Adipose tissue (tissue), 3 donors: ENCODE results near the gene GPC6. TPM values are rescaled to one million over a fixed set of nuclear protein-coding genes. Genes with fewer than 3 reads are reported as not detected.
"Not testable (repeated sequence)": the region's sequence is repeated elsewhere in the genome, so short reads cannot be mapped to it uniquely, and the experiment has no call there.

Experiments used
- H3K27ac ChIP-seq: one replicate; pipeline ENCODE4 v1.5.1; 2013; ENCODE audit warnings: low read depth, low read length
- WGBS, 3 donors: extraction: QIAGEN DNeasy Blood & Tissue Kit; methylation state at CpG; one replicate each; pipeline ENCODE4 v1.1.7; 2013; 5-methylcytosine and 5-hydroxymethylcytosine counted together
- polyA plus RNA-seq, 3 donors: library from polyadenylated mRNA; stranded (reverse); fragments of 200-250 nt; gene quantifications; one replicate each; pipeline ENCODE4 v1.2.3, GENCODE V29; 2013
- donor health status: healthy with polysubstance abuse.
- donor health status: Bipolar disorder and iron deficiency.
- donor health status: healthy.

The GPC6 gene
- polyA plus RNA-seq, 3 donors = 0.72 to 8.5 (median 5.8) TPM

DNA sequence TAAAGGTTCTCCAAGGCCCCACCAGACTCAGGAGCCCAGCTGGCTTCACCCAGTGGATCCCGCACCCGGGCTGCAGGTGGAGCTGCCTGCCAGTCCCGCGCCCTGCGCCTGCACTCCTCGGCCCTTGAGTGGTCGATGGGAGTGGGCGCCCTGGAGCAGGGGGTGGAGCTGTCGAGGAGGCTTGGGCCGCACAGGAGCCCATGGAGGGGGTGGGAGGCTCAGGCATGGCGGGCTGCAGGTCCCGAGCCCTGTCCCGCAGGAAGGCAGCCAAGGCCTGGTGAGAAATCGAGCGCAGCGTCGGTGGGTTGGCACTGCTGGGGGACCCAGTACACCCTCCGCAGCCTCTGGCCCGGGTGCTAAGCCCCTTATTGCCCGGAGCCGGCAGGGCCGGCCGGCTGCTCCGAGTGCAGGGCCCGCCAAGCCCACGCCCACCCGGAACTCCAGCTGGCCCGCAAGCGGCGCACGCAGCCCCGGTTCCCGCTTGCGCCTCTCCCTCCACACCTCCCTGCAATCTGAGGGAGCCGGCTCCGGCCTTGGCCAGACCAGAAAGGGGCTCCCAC is 228.1 kb downstream of the GPC6 start:
- 70 to 97% (median 72%) methylated on average over 23 to 36 of the region's 36 CpGs for WGBS, 3 donors

DNA sequence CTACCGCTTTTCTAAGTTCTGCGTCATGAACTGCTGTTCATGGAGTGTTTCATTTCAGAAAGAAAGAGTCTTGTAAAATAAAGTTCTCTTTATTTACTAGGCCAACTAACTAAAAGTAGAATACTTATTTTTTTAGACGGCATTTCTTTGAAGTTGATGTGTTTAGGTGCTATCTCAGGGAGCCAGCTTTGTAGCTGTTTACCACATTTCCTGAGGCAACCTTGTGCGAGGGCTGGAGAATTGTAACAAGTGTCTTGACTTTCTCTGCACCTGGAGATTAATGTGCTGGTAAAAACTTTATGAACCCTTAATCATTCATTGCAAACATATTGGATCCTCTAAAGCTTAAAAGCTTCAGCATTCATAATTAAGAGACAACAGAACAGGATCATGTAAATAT is 229.3 kb downstream of the GPC6 start:
- 65 to 77% (median 69%) methylated on average over 4 of the region's 4 CpGs for WGBS, 3 donors

More for the DNA sequence above, 228.1 kb downstream of the GPC6 start:
- not testable (repeated sequence) for H3K27ac ChIP-seq

DNA sequence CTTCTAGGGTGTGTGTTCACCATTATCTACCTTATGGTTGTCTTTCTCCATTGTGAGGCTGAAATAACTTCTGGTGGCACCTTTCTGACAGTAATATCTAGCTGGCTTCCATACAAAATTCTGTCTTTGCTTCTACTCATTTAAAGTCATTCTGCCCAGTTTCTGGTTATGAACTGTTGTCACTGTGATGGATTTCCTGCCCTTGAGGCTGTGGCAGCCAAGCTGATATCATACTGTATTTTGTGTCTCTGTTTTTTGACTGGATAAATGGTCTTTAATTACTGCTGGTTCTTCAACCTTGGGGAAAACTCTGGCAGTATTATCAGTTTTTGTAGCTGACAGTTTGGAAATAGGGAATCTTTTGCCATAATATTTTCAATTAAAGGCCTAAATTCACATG is 233.4 kb downstream of the GPC6 start:
- H3K27ac ChIP-seq = no peak overlapping the region

More for the DNA sequence above, 229.3 kb downstream of the GPC6 start:
- H3K27ac ChIP-seq = no peak overlapping the region

DNA sequence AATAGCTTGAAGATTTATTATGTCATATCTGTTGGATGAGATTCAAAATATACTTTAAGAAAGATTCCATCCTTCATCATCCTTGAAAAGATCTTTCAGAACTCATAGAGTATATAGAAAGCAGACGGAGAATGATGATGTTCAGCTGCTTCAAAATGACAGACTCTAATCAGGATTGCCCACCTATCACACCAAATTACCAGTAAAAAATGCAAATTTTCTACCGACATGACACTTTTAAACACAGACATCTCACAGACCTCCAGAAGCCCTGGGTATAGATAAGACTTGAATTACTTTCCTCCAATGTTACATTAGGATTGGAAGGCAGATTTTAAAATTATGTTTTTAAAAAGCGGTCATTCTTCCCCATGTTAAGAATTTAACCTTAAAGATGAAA is 235.5 kb downstream of the GPC6 start:
- no peak overlapping the region for H3K27ac ChIP-seq
- 79 to 90% (median 87%) methylated on average over 3 of the region's 3 CpGs for WGBS, 3 donors

DNA sequence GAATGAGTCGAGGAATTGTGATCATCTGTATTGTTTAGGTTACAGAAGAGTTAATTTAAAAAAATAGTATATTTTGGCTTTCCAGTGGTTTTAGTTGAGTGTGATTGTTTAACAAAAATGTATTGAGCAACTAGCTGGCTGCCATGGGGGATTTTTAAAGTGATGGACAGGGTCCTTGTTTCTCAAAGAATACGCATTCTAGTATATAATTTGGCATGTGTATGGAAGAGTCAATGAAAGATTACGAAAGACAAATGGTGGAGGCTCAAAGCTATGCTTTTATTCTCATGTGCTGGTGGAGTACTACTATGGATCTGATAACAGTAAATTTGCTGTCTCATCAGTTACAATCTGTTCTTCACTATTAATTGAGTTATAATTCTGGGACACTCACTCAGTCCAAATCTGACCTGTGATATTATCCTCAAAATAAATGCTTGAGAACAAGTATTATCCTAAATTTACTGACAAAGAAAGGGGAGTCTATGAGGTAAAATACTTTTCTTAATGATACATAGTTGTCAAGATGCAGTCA is 240.0 kb downstream of the GPC6 start:
- WGBS, 3 donors = 80 to 88% (median 85%) methylated on average over 3 of the region's 3 CpGs
- H3K27ac ChIP-seq = no peak overlapping the region

DNA sequence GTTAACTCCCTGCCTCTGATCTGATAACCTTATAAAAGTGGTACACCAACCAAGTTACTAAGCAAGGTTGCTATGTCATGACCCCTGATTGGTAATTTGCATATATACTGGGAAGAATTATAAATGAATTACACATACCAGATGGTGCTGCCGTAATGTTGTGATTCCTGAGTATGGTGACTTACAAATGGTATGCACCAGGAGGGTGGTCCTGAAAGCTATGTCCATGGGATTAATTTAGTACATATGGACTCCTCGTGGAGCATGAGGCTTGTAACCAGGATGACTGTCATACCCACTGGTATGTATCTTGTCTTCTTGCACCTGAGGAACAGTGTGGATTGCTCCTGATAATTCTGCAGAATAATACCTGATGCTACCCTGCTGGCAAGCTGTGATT is 240.6 kb downstream of the GPC6 start:
- 78 to 90% (median 84%) methylated on average over 2 of the region's 2 CpGs for WGBS, 3 donors
- no peak overlapping the region for H3K27ac ChIP-seq

DNA sequence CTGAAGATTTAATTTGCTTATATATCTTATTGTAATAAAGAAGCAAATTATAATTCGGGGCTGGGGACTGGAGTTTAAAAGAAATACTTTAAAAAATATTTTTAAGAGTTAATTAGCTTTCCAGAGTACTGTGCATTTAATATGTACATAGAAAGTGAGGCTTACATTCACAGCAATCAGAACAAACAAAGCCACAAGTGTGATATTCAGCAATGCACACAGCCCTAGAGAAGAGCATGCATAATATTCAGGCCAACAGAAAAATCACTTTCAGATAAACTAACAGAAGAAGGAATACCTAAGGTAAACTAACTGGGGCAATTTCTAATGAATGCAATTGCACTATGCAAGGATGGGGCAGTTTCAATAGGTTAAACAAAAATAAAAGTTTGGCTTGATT is 241.8 kb downstream of the GPC6 start:
- 65 to 80% (median 69%) methylated on average over 1 of the region's 1 CpG for whole genome bisulfite sequencing, 3 donors
- H3K27ac ChIP-seq = no peak overlapping the region

DNA sequence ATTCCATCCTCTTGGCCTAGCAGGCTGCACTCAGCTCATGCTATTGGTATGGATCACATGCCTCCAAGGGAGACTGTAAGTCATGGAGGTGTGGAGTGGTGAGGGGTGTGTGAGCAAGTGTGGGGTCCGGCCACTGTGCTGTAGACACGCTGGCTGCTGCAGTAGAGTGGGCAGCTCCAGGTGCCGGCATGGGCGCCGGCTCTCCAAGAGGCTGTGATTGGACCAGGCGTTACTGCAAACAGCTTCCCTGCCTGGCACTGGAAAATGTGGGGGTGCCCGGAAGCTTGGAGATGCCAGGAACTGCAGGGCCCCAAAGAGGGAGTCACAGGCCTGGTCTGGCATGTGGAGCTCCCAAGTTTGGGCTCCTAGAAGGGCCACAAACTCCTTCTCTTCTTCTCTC is 245.7 kb downstream of the GPC6 start:
- 84 to 96% (median 89%) methylated on average over 7 of the region's 7 CpGs for WGBS, 3 donors
- no peak overlapping the region for H3K27ac ChIP-seq

DNA sequence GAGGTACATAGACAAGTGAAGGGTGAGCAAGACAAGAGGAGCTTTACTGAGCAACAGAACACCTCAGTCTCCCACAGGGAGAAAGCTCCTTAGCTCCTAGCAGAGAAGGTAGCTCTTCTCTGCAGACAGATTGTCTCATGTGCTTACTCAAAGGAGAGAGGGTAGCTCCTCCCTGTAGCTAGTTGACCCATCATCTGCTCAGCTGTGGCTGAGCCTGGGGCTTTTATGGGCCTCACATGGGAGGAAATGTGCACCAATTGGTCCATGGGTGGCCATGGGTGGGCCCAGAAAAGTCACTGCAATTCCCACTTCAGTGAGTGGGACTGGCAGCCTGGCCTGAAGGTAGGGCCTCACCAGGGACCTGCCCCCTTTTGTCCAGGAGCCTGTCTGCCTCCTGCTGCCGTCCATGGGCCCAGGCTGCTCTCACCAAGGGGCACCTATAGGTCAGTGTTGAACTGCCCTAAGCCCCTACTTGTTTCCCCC is 246.2 kb downstream of the GPC6 start:
- H3K27ac ChIP-seq = no peak overlapping the region
- WGBS, 3 donors = 72 to 100% (median 100%) methylated on average over 1 of the region's 1 CpG

DNA sequence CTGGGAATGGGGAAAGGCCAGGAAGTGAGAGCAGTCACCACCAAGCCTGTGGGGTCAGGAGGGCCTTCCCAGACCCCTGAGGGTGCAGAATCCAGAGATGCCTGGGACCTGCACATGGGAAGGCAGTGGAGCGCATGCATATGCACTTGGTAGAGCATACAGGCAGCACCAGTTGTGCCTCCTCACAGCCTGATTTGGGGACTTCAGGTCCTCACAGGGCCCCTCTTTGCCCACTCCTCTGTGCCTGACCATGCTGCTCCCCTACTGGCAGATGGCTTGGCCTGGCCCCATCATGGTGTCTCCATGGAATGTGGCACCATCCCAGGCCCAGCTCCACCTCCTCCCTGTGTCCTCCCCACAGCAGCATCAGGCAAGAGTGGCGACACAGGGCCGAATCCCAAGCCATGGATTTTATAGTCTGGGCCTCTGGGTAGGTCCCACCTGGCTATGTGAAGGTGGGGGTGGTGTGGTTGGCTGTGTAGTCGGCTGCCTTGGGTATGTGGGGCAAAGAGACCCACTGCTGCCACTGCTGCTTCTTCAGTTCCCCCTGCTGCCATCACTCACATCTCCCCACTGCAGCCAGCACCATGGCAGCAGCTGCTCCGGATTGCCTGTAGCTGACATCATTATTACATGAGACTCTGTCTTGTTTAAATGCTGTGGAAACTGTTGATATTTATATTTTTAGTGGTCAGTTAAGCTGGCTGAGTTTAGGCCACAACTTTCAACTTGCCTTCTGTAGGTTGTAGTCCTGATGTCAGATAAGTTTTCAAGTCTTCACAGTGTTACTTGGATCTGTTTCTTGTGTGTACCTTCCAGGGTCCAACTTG is 247.0 kb downstream of the GPC6 start:
- H3K27ac ChIP-seq = no peak overlapping the region
- WGBS, 3 donors = 70 to 81% (median 78%) methylated on average over 5 of the region's 5 CpGs

DNA sequence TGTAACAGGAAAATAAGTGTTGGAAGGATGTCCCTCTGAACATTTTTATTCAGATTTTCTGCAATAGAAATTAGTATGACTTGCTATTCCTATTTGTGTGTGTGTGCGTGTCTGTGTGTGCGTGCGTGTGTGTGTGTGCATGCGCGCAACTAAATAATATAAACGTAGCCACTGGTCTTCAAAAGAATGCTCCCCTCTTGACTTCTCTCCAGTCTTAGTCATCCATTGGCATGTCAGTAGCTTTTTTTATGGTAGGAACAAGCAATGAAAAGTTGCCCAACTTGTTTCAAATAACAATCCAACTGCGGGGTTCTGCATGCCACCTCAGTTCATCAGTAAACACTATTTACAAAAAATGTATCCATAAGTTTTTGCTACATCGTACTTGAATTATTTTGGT is 249.6 kb downstream of the GPC6 start:
- no peak overlapping the region for H3K27ac ChIP-seq

DNA sequence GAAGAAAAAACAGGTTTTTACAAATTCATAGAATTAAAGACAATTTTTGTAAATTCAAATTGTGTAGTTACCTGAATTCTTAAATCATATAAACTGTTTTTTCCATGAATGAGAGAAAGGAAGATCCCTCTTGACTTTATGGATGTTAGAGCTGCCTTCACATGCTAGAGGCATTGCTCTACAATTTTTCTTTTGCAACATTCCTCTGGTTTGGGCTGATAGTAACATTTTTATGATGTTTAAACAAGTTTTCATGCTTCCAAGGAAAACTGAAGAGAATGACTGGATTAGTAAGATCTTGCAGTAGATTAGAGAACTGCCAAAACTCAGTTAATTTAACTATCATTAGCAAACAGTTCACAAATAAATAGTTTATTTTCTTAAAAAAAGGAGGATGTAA is 250.6 kb downstream of the GPC6 start:
- no peak overlapping the region for H3K27ac ChIP-seq

More for the DNA sequence above, 249.6 kb downstream of the GPC6 start:
- 79 to 90% (median 85%) methylated on average over 8 of the region's 8 CpGs for WGBS, 3 donors

DNA sequence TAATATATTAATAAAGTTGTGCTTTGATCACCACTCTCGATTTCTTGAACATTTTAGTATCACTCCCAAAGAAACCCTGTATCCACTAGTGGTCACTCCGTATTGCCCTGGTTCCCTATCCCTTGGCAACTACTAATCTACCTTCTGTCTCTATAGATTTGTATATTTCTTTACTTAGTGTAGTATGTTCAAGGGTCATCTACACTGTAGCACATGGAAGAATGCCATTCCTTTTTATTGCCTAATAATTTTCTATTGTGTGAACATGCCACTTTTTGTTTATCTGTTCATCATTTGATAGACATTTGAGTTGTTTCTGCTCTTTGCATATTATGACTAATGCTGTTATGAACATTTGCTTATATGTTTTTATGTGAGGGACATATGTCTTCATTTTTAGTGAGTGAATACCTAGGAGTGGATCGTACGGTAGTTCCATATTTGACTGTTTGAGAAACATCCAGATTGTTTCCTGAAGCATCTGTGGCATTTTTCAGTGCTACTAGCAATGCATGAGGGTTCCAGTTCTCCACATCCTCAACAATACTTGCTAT is 254.0 kb downstream of the GPC6 start:
- no peak overlapping the region for H3K27ac ChIP-seq
- 86 to 92% (median 88%) methylated on average over 4 of the region's 4 CpGs for WGBS, 3 donors

DNA sequence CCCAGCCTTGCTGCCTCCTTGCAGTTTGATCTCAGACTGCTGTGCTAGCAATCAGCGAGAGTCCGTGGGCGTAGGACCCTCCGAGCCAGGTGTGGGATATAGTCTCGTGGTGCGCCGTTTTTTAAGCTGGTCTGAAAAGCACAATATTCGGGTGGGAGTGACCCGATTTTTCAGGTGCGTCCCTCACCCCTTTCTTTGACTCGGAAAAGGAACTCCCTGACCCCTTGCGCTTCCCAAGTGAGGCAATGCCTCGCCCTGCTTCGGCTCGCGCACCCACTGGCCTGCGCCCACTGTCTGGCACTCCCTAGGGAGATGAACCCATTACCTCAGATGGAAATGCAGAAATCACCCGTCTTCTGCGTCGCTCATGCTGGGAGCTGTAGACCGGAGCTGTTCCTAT is 269.5 kb downstream of the GPC6 start:
- H3K27ac ChIP-seq = not testable (repeated sequence)
- 84 to 85% (median 85%) methylated on average over 20 to 21 of the region's 21 CpGs for WGBS, 3 donors

DNA sequence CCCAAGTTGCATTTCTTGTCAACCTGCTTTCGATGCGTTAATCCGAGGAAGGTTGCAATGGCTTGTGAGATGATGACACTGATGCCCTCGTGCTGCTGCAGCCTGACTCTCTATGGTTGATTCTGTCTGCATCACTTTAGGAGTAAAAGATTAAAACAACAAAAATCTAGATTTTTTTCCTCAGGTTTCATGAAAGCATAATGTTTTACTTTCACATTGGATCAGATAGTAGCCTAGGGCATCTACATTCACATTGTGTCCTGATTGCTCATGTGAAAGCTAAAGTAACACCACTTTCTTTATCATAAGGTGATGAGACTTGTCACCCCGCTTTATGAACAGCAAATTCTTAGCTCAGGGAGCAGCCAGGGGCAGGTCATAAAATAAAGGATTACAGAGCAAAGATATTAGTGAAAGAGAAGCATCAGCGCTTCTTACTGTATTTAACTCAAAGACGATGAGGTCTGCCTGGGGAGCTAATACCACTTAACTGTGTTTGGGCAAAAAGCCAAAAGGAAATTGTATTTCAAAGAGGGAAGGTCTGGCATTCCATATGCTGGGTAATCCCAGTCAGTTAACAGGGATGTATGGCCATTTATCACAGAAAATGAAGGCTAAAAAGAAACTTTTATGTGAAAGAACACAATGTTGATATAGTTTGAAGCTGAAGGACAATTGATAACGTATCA is 270.5 kb downstream of the GPC6 start:
- WGBS, 3 donors = 64 to 72% (median 71%) methylated on average over 8 of the region's 8 CpGs
- no peak overlapping the region for H3K27ac ChIP-seq

DNA sequence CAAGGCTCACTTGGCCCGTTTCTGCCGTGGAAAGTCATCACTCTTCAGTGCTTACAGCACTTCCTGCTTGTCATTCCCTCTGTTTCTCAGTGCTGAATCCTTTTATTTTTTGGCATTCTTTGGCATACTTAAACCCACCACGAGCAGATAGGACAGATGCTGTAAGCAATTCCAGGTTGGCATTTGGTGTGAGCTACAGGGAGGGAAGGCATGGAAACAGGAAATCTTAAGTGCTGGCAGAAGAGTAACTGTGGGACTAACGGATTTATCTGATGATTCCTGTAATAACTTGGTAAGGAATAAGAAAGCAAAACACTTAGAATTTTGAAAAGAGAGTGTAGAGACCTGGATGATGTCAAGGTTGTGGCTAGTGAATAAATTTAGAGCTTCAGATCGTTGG is 273.4 kb downstream of the GPC6 start:
- H3K27ac ChIP-seq = no peak overlapping the region
- 40 to 43% (median 41%) methylated on average over 5 of the region's 5 CpGs for WGBS, 3 donors

DNA sequence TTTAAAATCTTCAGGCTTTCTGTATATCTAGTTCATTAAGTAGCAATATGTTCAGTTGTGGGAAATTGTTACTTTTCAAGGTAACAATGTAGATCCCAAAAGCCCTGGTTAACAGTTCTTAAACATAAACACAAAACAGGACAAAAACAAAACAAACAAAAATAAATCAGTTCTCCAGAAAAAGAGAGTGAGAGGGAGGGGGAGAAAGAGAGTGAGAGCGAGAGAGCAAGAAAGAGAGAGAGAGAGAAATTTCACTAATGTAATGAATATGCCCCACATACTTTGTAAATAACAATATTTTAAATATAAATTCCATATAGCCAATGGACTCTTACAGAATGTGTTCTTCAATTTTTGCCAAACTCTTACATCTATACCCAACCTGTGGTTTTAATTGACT is 275.5 kb downstream of the GPC6 start:
- no peak overlapping the region for H3K27ac ChIP-seq
- 67 to 100% (median 91%) methylated on average over 1 of the region's 1 CpG for WGBS, 3 donors

DNA sequence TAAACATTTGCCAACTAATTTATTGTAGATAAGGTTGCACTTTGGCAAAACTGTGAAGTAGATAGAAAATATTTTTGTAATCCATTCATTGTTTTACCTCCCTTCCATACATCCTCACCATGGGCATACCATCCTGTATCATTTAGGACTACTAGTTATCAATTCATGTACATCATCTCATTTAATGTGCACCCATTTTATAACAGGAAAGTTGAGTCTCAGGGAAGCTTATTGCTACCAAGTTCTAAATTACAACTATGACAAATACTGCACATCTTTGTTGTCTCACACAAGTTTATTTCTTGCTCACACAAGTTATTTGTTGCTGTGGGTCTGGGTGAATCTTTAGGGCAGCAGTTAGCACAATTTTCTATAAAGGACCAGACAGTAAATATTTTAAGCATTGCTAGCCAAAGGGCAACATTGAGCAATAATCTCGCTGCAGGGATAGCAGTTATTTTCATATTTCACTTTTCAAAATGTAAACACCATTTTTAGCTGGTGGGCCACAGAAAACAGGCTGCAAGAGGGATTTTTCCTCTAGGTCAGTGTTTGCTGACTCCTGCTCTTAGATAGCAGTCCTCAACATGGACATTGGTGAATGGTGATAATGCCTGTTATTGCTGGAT is 276.5 kb downstream of the GPC6 start:
- WGBS, 3 donors = 62 to 81% (median 76%) methylated on average over 1 of the region's 1 CpG
- no peak overlapping the region for H3K27ac ChIP-seq
